ENCODE data around the gene SDC1.

SDC1 gene

DNA sequence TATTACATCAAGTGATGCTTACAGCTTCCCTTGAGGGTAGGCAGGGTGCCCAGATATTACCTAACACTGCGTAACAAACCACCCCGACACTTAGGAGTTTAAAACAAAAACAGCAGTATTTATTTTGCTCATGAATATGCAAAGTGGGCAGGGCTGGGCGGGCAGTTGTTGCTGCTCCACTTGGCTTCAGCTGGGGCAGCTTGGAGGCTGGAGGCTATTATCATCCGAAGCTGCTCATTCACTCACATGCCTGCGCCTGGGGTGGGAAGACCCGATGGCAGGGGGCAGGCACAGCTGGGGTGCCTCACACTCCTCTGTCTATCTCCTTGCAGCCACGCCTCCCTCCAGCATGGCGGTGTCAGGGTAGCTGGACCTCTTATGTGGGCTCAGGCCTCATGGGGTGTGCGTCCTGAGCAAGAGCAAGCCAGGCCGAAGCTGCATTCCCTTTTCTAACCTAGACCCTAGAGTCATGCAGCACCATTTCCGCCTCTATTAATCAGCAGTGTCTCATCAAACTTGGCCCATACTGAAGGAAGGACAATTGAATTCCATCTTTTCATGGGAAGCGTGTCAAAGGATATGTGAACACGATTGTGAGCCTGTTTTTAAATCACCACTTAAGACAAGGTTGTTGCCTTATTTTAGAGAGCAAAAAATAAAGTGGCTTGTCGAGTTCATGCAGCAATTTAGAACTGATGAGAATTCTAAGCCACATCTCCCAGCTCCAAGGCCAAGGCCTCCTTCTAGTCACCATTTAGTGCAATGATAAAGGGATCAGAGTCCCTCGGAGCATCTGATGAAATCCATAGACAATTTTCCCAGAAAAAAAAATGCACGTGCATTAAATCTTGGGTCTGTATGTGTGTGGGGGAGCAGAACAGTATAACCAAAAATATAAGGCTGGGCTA lies 54.9 kb downstream of the SDC1 start:
- TF ChIP-seq, protein P1, sequence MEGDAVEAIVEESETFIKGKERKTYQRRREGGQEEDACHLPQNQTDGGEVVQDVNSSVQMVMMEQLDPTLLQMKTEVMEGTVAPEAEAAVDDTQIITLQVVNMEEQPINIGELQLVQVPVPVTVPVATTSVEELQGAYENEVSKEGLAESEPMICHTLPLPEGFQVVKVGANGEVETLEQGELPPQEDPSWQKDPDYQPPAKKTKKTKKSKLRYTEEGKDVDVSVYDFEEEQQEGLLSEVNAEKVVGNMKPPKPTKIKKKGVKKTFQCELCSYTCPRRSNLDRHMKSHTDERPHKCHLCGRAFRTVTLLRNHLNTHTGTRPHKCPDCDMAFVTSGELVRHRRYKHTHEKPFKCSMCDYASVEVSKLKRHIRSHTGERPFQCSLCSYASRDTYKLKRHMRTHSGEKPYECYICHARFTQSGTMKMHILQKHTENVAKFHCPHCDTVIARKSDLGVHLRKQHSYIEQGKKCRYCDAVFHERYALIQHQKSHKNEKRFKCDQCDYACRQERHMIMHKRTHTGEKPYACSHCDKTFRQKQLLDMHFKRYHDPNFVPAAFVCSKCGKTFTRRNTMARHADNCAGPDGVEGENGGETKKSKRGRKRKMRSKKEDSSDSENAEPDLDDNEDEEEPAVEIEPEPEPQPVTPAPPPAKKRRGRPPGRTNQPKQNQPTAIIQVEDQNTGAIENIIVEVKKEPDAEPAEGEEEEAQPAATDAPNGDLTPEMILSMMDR (conservative IDR thresholded peaks at IDR 0.05; ENCODE audit: low read length): no peak
- DNase-seq (ENCODE audit: low read depth): no peak

DNA sequence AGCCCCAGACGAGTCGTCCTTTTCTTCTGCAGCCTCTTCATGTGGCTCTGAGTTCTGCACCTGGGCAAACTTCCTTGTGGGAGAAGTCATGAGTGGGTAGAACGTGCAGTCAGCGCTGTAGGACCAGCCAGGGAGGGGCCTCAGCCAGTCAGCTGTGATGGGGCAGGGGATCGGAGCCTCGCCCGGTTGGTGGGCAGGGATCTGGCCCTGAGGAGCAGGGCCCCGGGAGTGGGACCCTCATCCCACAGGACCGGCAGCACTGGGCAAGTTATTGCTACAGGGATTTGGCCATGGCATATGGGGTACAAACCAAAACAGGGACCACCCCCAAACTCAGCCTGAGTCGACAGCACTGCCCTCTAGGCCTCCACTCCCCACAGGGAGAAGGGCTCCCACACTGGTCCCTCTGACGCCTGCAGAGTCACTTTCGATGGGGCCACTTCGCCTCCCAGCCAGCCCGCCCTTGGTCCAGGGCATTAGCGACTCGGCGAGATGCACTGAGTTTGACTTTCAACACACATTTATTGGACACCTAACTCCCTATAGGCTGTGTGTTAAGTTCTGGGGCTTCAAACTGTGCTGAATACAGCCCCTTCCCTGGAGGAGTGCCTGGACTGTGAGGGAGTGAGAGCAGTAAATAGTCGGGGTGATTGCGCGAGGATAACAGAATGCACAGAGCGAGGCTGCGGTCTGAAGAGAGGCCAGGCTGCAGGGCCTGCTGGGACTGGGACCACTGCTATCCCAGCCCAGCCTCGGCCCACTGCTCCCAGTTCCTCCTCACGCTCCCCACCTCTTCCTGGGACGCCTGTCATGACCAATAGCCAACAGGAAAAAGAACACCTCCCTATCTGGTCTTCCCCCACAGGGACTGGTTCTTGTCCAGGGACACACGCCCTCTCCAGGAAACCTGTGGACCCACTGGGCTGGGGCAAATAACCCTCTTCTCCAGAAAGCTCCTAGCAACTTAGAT lies 55.9 kb downstream of the SDC1 start:
- no peak for DNase-seq (ENCODE audit: low read depth)
- H3K4me3 ChIP-seq (ENCODE audit: low read length): no peak overlapping the region
- TF ChIP-seq, protein P1 (conservative IDR thresholded peaks at IDR 0.05; ENCODE audit: low read length): no peak

More for the DNA sequence above, 54.9 kb downstream of the SDC1 start:
- no peak overlapping the region for H3K4me3 ChIP-seq (ENCODE audit: low read length)

DNA sequence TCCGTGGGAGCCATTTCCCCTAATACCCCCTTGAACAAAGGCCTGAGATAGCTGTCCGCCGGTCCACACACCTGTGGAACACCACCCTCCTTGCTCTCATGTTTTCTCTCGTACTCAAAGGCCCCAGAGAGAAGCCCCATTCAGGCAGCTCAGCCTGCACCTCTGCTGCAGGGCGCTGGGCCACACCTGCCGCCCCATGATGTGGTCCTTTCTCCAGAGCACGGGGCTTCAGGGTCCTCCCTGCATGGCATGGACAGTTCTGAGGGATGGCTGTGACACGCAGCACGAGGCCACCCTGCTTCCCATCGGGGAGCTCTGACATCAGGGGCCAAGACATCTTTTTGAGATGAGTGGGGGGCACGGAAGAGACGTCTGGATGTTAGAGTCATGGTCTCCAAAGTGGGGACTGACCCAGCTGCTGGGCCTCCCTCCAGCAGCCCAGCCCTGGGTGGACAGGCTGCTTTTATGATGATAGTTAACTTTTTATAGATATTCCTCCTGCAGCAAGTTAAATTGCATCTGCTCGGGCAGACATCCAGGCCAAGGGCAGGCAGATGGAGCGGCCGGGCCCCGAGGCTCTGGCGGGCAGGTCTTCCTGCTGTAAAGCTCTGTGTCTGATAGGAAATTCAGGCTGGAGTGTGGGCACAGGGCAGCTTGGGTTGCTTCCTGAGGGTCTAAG lies 56.7 kb downstream of the SDC1 start:
- TF ChIP-seq, protein P1 (conservative IDR thresholded peaks at IDR 0.05; ENCODE audit: low read length): no peak
- no peak for DNase-seq (ENCODE audit: low read depth)

DNA sequence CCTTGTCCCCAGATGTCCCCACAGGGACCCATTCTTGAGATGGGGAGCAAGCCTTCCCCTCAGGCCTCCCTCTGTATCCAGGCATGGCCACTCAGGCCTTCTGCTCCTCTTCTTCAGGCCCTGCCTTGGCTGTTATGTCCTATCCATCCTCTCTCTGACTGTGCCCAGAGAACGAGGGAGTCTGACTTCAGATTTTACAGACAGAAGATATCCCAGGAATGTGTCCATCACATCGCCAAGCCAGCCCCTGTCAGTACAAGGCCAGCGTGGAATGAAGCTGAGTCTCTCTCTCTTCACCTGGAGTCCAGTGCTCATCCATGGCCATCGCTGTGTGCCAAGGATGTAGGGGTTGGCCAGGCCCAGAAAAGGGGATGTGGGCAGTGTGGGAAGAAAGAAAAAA lies 57.6 kb downstream of the SDC1 start:
- no peak for DNase-seq (ENCODE audit: low read depth)
- TF ChIP-seq, protein P1 (conservative IDR thresholded peaks at IDR 0.05; ENCODE audit: low read length): no peak
- no peak overlapping the region for H3K4me3 ChIP-seq (ENCODE audit: low read length)

More for the DNA sequence above, 56.7 kb downstream of the SDC1 start:
- no peak overlapping the region for H3K4me3 ChIP-seq (ENCODE audit: low read length)

DNA sequence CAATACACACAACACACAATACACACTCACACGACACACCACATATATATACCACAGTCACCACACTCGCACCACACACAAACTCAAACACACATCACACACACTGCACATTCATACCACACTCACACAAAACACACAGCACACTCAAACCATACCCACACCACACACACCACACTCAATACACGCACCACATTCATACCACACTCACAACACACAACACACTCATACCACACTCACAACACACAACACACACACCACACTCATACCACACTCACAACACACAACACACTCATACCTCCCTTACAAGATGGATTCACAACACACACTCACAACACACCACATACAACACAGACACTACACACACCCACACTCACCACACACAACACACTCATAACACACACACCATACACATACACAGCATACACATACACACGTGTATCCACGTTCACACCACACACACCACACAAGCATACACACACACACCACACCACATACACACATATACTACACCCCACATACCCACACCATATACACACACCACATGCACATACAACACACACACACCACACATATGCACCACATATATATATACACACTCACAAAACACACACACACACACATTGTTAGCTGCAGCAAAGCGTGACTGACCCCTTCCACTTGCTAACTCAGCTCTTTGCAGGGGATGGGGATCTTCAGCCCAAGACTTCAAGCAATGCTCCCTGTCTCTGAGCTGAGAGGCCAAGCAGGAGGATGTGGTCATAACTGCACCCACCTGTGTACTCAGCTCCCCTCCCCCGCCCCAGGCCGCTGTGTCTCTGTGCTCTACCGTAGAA lies 59.0 kb downstream of the SDC1 start:
- no peak overlapping the region for H3K4me3 ChIP-seq (ENCODE audit: low read length)
- no peak for DNase-seq (ENCODE audit: low read depth)
- TF ChIP-seq, protein P1 (conservative IDR thresholded peaks at IDR 0.05; ENCODE audit: low read length): no peak

Measured in AG10803 (cell line).